Measurements from ENCODE around the gene ABCC1. TPM values are rescaled to one million over a fixed set of nuclear protein-coding genes. Genes with fewer than 3 reads are reported as not detected.

ABCC1 gene
- total and polyA plus RNA-seq, 3 experiments from 2014 or later = 9.9 to 64.8 (median 64.6) TPM

DNA sequence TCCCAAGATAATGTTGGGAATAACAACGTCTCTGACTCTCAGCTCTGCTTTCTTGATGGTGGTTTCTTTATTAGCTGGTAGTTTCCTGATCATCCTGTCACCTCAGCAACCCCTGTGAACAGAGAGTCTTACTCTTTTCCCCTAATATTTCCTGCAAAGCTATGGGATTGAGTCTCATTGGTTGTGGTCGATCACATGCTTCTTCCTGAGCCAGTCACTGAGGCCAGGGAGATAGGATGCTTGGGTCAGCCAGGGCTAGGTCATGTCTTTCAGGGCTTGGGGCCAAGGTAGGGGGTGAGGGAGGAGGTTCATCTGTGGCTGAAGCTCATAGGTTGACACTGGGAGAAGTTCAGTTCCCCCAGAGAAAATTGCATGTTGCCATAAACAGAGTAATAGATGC lies 114.3 kb downstream of the ABCC1 start:
- H3K9me3 Mint-ChIP-seq = no peaks in the 10 kb centered on the region
- Histone ChIP-seq H3K4me1 (ENCODE audit: insufficient read depth, low read length) (peaks cover 16% of the 10 kb centered on the region), H3K27ac (ENCODE audit: low read depth, low read length) (no peak overlapping the region), H3K4me3 (ENCODE audit: low read length) (no peak overlapping the region), H3K36me3 (ENCODE audit: insufficient read depth, low read length) (peaks cover 20% of the 10 kb centered on the region), H3K27me3 (ENCODE audit: insufficient read depth, low read length, poor library complexity, severe bottlenecking) (no peaks in the 10 kb centered on the region), H3K9me3 (ENCODE audit: low read length) (no peaks in the 10 kb centered on the region)
- POLR2A ChIA-PET = no interaction called here
- no peak overlapping the region for H3K4me3 Mint-ChIP-seq
- H3K4me1 Mint-ChIP-seq = peaks cover 11 to 32% (median 19%) of the 10 kb centered on the region in 3 donors
- H3K27ac Mint-ChIP-seq = peak overlapping the region in 5 of 8 donors; percentile 30 to 84 (median 50)
- H3K36me3 Mint-ChIP-seq = peaks cover 8 to 78% (median 18%) of the 10 kb centered on the region in 3 donors
- CTCF ChIA-PET = no interaction called here
- no peaks in the 10 kb centered on the region for H3K27me3 Mint-ChIP-seq
- no peak for DNase-seq

DNA sequence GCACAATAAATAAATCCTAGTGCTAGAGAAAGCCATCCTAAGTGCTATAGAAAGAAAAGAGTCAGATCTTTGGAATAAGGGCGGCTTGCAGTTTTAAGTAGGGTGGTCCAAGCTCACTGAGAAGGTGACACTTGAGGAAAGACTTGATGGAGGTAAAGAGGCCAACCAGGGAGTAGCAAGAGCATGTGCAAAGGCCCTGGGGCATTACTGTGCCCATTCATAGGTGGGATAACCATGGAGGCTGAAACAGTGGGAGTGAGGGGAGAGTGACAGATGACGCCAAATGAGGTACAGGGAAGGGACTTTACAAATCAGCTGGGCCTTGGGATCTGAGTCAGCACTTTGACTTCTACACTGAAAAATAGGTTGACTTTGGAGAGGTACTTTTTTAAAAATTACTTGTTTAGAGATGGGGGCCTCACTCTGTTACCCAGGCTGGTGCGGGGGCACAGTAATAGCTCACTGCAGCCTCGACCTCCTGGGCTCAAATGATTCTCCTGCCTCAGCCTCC lies 115.5 kb downstream of the ABCC1 start:
- no peaks in the 10 kb centered on the region for H3K27me3 Mint-ChIP-seq
- POLR2A ChIA-PET = no interaction called here
- Histone ChIP-seq H3K4me1 (ENCODE audit: insufficient read depth, low read length) (peaks cover 16% of the 10 kb centered on the region), H3K4me3 (ENCODE audit: low read length) (no peak overlapping the region), H3K27ac (ENCODE audit: low read depth, low read length) (no peak overlapping the region), H3K36me3 (ENCODE audit: insufficient read depth, low read length) (peaks cover 20% of the 10 kb centered on the region), H3K9me3 (ENCODE audit: low read length) (no peaks in the 10 kb centered on the region), H3K27me3 (ENCODE audit: insufficient read depth, low read length, poor library complexity, severe bottlenecking) (no peaks in the 10 kb centered on the region)
- peak overlapping the region in 4 of 8 donors; percentile 35 to 79 (median 58) for H3K27ac Mint-ChIP-seq
- peaks cover 8 to 80% (median 20%) of the 10 kb centered on the region in 3 donors for H3K36me3 Mint-ChIP-seq
- no peak for DNase-seq
- no peaks in the 10 kb centered on the region for H3K9me3 Mint-ChIP-seq
- no peak overlapping the region for H3K4me3 Mint-ChIP-seq
- H3K4me1 Mint-ChIP-seq = peaks cover 11 to 32% (median 19%) of the 10 kb centered on the region in 3 donors
- CTCF ChIA-PET = no interaction called here

DNA sequence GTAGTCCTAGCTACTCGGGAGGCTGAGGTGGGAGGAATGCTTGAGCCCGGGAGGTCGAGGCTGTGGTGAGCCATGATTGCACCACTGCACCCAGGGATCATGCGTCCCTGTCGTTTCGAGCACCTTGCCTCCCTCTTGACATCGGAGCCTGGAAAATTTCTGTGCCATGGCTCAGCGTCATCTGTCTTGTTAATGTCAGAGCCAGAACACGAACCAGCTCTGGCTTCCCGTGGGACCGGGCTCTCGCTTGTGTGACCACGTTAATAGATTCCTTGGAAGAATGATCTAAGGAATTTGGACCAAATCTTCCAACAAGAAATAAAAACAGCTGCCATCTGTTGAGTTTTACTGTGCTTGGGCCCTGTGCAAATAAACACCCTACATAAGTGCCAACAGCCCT lies 117.7 kb downstream of the ABCC1 start:
- no peaks in the 10 kb centered on the region for H3K27me3 Mint-ChIP-seq
- H3K9me3 ChIP-seq (ENCODE audit: low read length) = no peaks in the 10 kb centered on the region
- peak overlapping the region in 1 of 8 donors; percentile 61 for H3K27ac Mint-ChIP-seq
- no peak overlapping the region for H3K4me3 ChIP-seq (ENCODE audit: low read length)
- ChIA-PET POLR2A (interaction anchor here (0.6 kb wide), 1 partner anchor 27 kb away, joined by 6 read pairs; no protein-coding TSS in a partner anchor), CTCF (no interaction called here)
- H3K27ac ChIP-seq (ENCODE audit: low read depth, low read length) = no peak overlapping the region
- H3K27me3 ChIP-seq (ENCODE audit: insufficient read depth, low read length, poor library complexity, severe bottlenecking) = no peaks in the 10 kb centered on the region
- peaks cover 5 to 80% (median 20%) of the 10 kb centered on the region in 3 donors for H3K36me3 Mint-ChIP-seq
- no peak overlapping the region for H3K4me3 Mint-ChIP-seq
- H3K4me1 Mint-ChIP-seq = peaks cover 5 to 14% (median 8%) of the 10 kb centered on the region in 3 donors
- DNase-seq = no peak
- no peaks in the 10 kb centered on the region for H3K9me3 Mint-ChIP-seq
- H3K4me1 ChIP-seq (ENCODE audit: insufficient read depth, low read length) = peaks cover 5% of the 10 kb centered on the region
- peaks cover 14% of the 10 kb centered on the region for H3K36me3 ChIP-seq (ENCODE audit: insufficient read depth, low read length)

DNA sequence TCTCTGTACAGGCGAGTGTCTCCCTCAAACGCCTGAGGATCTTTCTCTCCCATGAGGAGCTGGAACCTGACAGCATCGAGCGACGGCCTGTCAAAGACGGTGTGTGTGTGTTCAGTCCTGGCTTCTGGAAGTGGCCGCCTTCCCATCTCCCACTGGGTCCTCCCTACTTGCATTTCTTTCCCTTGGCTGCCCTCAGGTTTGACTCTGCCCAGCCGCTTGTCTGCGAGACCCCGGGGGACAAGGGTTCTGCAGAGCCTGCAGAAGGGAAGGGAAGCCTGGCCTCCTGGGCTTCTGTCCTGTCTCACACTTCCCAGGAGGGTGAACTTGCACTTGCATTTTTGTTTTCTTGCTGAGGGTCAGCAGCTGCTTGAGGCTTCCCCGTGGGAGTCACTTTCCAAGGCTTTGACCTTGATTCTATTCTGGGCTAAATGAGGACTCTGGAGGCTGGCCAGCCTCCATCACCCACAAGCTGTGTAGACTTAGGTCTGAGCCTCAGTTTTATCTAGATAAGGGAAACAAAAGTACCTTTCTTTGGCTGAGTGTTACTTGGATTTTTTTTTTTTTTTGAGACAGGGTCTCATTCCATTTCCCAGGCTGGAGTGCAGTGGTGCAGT lies 122.3 kb downstream of the ABCC1 start:
- Mint-ChIP-seq H3K4me3 (no peak overlapping the region), H3K4me1 (peaks cover 4 to 12% (median 8%) of the 10 kb centered on the region in 3 donors), H3K9me3 (no peaks in the 10 kb centered on the region), H3K36me3 (peaks cover 0 to 87% (median 17%) of the 10 kb centered on the region in 3 donors), H3K27ac (peak overlapping the region in 3 of 8 donors; percentile 5 to 74 (median 73)), H3K27me3 (no peaks in the 10 kb centered on the region)
- CTCF ChIA-PET = interaction anchor here (0.6 kb wide), 1 partner anchor 276 kb away, joined by 3 read pairs; no protein-coding TSS in a partner anchor
- POLR2A ChIA-PET = no interaction called here
- no peaks in the 10 kb centered on the region for H3K4me1 ChIP-seq (ENCODE audit: insufficient read depth, low read length)
- H3K4me3 ChIP-seq (ENCODE audit: low read length) = no peak overlapping the region
- H3K36me3 ChIP-seq (ENCODE audit: insufficient read depth, low read length) = peaks cover 16% of the 10 kb centered on the region
- H3K27me3 ChIP-seq (ENCODE audit: insufficient read depth, low read length, poor library complexity, severe bottlenecking) = no peaks in the 10 kb centered on the region
- no peak overlapping the region for H3K27ac ChIP-seq (ENCODE audit: low read depth, low read length)
- H3K9me3 ChIP-seq (ENCODE audit: low read length) = no peaks in the 10 kb centered on the region
- no peak for DNase-seq

DNA sequence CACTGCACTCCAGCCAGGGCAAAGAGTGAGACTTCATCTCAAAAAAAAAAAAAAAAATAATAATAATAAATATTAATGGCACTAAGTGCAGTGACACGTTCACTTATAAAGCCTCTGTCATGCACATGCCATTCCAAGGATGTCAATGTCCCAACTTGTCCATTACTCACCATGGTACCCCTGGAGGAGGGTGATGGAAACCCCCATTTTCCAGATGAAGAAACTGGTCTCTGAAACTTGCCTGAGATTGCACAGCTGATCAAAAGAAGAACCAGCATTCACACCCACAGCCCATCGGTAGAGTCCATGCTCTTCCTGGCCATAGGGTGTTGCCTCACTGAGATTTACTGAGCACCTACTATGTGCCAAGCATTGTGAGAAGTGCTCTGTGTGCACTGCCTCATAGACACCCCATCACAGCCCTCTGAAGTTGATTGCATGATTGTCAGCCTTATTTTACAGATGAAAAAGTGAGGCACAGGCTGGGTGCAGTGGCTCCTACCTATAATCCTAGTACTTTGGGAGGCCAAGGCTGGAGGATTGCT lies 123.7 kb downstream of the ABCC1 start:
- Mint-ChIP-seq H3K4me3 (no peak overlapping the region), H3K4me1 (peaks cover 4 to 12% (median 10%) of the 10 kb centered on the region in 3 donors), H3K9me3 (no peaks in the 10 kb centered on the region), H3K27ac (peak overlapping the region in 4 of 8 donors; percentile 36 to 73 (median 65)), H3K36me3 (peaks cover 0 to 85% (median 19%) of the 10 kb centered on the region in 3 donors), H3K27me3 (no peaks in the 10 kb centered on the region)
- Histone ChIP-seq H3K27ac (ENCODE audit: low read depth, low read length) (no peak overlapping the region), H3K4me3 (ENCODE audit: low read length) (no peak overlapping the region), H3K36me3 (ENCODE audit: insufficient read depth, low read length) (peaks cover 22% of the 10 kb centered on the region), H3K27me3 (ENCODE audit: insufficient read depth, low read length, poor library complexity, severe bottlenecking) (no peaks in the 10 kb centered on the region), H3K4me1 (ENCODE audit: insufficient read depth, low read length) (no peaks in the 10 kb centered on the region), H3K9me3 (ENCODE audit: low read length) (no peaks in the 10 kb centered on the region)
- DNase-seq = no peak
- POLR2A ChIA-PET = no interaction called here
- CTCF ChIA-PET = interaction anchor here (0.7 kb wide), 1 partner anchor 1053 kb away, joined by 4 read pairs; no protein-coding TSS in a partner anchor

DNA sequence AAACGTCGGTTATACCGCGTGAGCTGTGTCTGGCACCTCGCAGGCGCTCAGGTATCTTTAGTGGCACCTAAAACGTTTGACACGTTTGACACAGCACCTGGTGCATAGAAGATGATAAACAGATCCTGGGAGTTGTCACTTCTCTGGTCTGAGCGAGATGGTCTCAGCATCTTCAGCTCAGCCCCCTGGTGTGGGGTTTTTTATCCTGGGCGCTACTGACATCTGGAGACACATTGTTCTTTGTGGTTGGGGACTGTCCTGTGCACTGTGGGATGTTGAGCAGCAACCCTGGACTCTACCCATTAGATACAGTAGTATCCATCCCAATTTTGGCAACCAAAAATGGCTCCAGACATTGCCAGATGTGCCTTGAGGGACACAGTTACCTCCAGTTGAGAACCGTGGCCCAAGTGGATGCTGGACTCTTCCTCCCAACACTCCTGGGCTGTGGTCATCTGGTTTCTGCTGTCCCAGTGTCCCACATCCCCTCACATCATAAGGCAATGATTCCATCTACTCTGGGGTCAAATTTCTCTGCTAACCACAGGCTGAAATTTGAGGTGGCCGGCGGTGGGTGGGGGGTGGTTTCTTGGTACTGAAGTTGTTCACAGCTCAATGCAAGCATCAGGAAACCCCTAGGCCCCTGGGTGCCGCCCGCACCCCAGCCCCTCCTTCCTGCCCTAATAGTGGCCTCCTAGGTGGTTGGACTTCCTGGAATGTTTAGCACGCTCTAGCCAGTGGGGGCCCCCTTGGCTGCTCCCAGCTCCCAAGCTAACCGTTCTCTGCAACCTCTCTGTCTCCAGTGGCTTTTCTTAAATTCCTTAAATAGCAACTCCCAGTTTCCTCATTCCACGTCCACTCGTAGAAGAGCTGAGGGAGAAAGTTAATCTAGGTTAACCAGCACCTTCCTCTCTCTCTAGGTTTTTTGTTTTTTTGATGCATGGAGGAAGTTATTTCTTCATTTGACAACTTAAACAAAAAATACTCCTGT lies 124.8 kb downstream of the ABCC1 start:
- no peaks in the 10 kb centered on the region for H3K9me3 ChIP-seq (ENCODE audit: low read length)
- H3K36me3 ChIP-seq (ENCODE audit: insufficient read depth, low read length) = peaks cover 20% of the 10 kb centered on the region
- H3K4me1 ChIP-seq (ENCODE audit: insufficient read depth, low read length) = no peaks in the 10 kb centered on the region
- no peak overlapping the region for H3K4me3 ChIP-seq (ENCODE audit: low read length)
- no peaks in the 10 kb centered on the region for H3K9me3 Mint-ChIP-seq
- H3K4me1 Mint-ChIP-seq = peaks cover 4 to 12% (median 10%) of the 10 kb centered on the region in 3 donors
- peak overlapping the region; percentile 16 for H3K27ac ChIP-seq (ENCODE audit: low read depth, low read length)
- no peaks in the 10 kb centered on the region for H3K27me3 Mint-ChIP-seq
- peak overlapping the region in 2 of 7 donors; percentile 2 to 32 for H3K4me3 Mint-ChIP-seq
- ChIA-PET CTCF (interaction anchor here (0.7 to 1.4 kb wide), 2 partner anchors 14 to 53 kb away, joined by 3 read pairs; no protein-coding TSS in a partner anchor), POLR2A (no interaction called here)
- no peak for DNase-seq
- H3K27me3 ChIP-seq (ENCODE audit: insufficient read depth, low read length, poor library complexity, severe bottlenecking) = no peaks in the 10 kb centered on the region
- peaks cover 0 to 86% (median 23%) of the 10 kb centered on the region in 3 donors for H3K36me3 Mint-ChIP-seq
- H3K27ac Mint-ChIP-seq = peak overlapping the region; percentile 21 to 90 (median 80)

DNA sequence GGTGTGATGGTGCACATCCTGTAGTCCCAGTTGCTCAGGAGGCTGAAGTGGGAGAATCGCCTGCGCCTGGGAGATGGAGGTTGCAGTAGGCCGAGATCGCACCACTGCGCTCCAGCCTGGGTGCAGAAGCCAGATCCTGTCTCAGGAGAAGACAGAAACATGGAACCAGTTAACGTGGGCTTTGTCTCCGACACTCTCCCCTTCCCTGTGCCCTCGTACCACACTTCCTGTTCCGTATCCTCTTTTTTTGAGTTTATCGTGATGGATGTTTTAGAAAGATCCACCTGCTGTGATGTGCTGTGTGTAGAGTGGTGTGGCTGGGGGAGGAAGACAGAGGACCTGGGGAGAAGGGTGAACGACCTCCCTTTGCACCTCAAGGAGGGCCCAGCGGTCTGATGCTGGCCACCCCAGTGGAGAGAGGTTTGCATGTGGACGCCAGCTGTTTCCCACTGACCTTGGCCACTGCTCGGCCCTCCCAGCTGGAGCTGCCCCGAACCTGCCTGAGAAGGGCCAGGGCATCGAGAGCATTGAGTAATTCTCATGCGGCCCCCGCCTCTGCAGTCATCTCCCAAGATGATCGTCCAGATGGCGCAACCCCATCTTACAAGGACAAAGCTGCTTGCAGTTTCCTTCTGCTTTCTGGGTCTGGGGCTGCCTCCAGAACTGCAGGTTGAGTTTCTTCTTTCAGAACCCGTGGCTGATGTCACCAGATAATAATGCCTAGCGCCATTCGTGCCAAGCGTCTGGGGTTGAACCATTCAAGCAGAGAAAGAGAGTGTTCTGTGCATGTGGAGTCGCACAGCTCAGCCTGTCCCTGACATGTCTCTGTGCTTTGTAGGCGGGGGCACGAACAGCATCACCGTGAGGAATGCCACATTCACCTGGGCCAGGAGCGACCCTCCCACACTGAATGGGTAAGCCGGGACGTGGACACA lies 126.3 kb downstream of the ABCC1 start:
- CTCF ChIA-PET = interaction anchor here (1.4 kb wide), 1 partner anchor 16 kb away, joined by 3 read pairs; no protein-coding TSS in a partner anchor
- H3K9me3 ChIP-seq (ENCODE audit: low read length) = no peaks in the 10 kb centered on the region
- no peaks in the 10 kb centered on the region for H3K27me3 ChIP-seq (ENCODE audit: insufficient read depth, low read length, poor library complexity, severe bottlenecking)
- H3K4me1 ChIP-seq (ENCODE audit: insufficient read depth, low read length) = no peaks in the 10 kb centered on the region
- no peak overlapping the region for H3K4me3 ChIP-seq (ENCODE audit: low read length)
- Mint-ChIP-seq H3K4me3 (no peak overlapping the region), H3K27me3 (no peaks in the 10 kb centered on the region), H3K27ac (peak overlapping the region in 3 of 8 donors; percentile 30 to 69 (median 32)), H3K36me3 (peaks cover 0 to 85% (median 23%) of the 10 kb centered on the region in 3 donors), H3K4me1 (peaks cover 4 to 12% (median 9%) of the 10 kb centered on the region in 3 donors), H3K9me3 (no peaks in the 10 kb centered on the region)
- H3K27ac ChIP-seq (ENCODE audit: low read depth, low read length) = no peak overlapping the region
- DNase-seq = no peak
- peaks cover 20% of the 10 kb centered on the region for H3K36me3 ChIP-seq (ENCODE audit: insufficient read depth, low read length)
- POLR2A ChIA-PET = no interaction called here

Data from CD8-positive, alpha-beta memory T cell (primary cell).